Stimulated activated CD8-positive, alpha-beta memory T cell treated with anti-CD3 and anti-CD28 coated beads, Interleukin-15, amount 100 ng/mL, for 48 hours (primary cell): Measurements from ENCODE around the gene CLCC1.
"Not testable (repeated sequence)": the region's sequence is repeated elsewhere in the genome, so short reads cannot be mapped to it uniquely, and the experiment has no call there.

Experiments
- DNase-seq, 2 donors: peaks; one replicate each; pipeline ENCODE4 v3.0.0-alpha.2; 2020; ENCODE audit warnings: low read depth in 2 of 2

Gene CLCC1

GRCh38 chr1:108963052-108963686 is at the start of gene CLCC1:
Gene CLCC1 (minus strand): TSS chr1:108963484. CDS start chr1:108950437, 13,047 bp downstream.
- DNase-seq, result peak; percentile 87

GRCh38 chr1:109011335-109011734 is 48.1 kb upstream of the CLCC1 start:
- DNase-seq, result no peak

- peak in 1 of 2 donors; percentile 8 for DNase-seq
Measured at GRCh38 chr1:108996622-108997021, 33.3 kb upstream of the CLCC1 start.

GRCh38 chr1:108983114-108983513 is 19.8 kb upstream of the CLCC1 start:
- no peak for DNase-seq

- no peak for DNase-seq
Measured at GRCh38 chr1:108976658-108977057, 13.4 kb upstream of the CLCC1 start.

- no peak for DNase-seq
Measured at GRCh38 chr1:108972951-108973350, 9.7 kb upstream of the CLCC1 start.

GRCh38 chr1:108969346-108969745 is 6.1 kb upstream of the CLCC1 start:
- DNase-seq, result no peak

GRCh38 chr1:108962681-108963051 is 618 bp downstream of the CLCC1 start:
- no peak for DNase-seq

GRCh38 chr1:108961752-108962486 is 1.4 kb downstream of the CLCC1 start:
- no peak for DNase-seq

GRCh38 chr1:108961198-108961597 is 2.1 kb downstream of the CLCC1 start:
- no peak for DNase-seq

GRCh38 chr1:108960719-108961118 is 2.6 kb downstream of the CLCC1 start:
- no peak for DNase-seq

- no peak for DNase-seq
Measured at GRCh38 chr1:108957888-108958287, 5.4 kb downstream of the CLCC1 start.

GRCh38 chr1:108955881-108956280 is 7.4 kb downstream of the CLCC1 start:
- no peak for DNase-seq

- no peak for DNase-seq
Measured at GRCh38 chr1:108955111-108955510, 8.2 kb downstream of the CLCC1 start.

GRCh38 chr1:108953452-108953851 is 9.8 kb downstream of the CLCC1 start:
- DNase-seq, result no peak

GRCh38 chr1:108951242-108951641 is 12.0 kb downstream of the CLCC1 start:
- no peak for DNase-seq

GRCh38 chr1:108949044-108949443 is 14.2 kb downstream of the CLCC1 start:
- DNase-seq, result no peak

GRCh38 chr1:108947871-108948525 is 15.3 kb downstream of the CLCC1 start:
- DNase-seq, result no peak

GRCh38 chr1:108936170-108936569 is 27.1 kb downstream of the CLCC1 start:
- DNase-seq, result no peak

- DNase-seq, result no peak
Measured at GRCh38 chr1:108933944-108934343, 29.3 kb downstream of the CLCC1 start.

- not testable (repeated sequence) for DNase-seq
Measured at GRCh38 chr1:108927565-108927964, 35.7 kb downstream of the CLCC1 start.

GRCh38 chr1:108925920-108926319 is 37.4 kb downstream of the CLCC1 start:
- DNase-seq, result no peak

GRCh38 chr1:108916788-108917187 is 46.5 kb downstream of the CLCC1 start:
- DNase-seq, result no peak
